Measurements from ENCODE around the gene SERPINE2.

The SERPINE2 gene

DNA sequence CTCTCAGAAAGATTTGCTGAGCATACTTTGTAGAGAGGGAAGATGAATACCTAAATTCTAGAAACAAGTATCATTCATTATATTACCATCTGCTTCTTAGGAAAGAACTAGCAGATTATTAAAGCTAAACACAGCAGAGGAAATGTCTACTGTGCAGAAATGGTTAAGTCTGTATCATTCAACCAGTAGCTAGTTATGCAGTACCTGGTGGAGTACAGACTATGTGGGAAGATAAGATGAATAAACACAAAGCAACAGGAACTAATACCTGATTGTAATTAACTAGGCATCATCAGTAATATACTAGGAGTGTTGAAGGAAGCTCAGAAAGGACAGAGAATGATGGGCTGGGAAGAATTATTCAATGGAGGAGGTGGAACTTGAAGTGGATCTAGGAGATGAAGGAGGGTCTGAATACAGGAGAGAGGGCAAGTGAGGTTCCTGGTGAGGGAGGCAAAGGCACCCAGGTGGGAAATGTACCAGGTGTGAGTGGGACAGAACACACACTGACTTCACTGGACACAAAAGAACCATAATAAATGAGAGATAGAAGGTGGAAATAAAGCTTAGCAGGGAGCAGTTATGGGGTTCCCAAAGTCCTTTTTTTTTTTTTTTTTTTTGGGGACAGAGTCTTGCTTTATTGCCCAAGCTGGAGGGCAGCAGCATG is 103.5 kb downstream of the SERPINE2 start:
- no peak overlapping the region for H3K23ac ChIP-seq (ENCODE audit: low read depth, low read length, poor library complexity)
- H3K27me3 ChIP-seq (ENCODE audit: control insufficient read depth in 3 of 3, insufficient read depth in 3 of 3, low read depth in 1 of 3, low read length in 3 of 3) = no peaks in the 10 kb centered on the region
- no peak overlapping the region for H3K9ac ChIP-seq (ENCODE audit: low read depth, low read length, poor library complexity)
- H2BK5ac ChIP-seq (ENCODE audit: low read length) = no peak overlapping the region
- H3K4me2 ChIP-seq (ENCODE audit: insufficient read depth, low read length, poor library complexity, severe bottlenecking) = no peak overlapping the region
- H2AFZ ChIP-seq (ENCODE audit: low read length) = no peak overlapping the region
- no peak overlapping the region for H2BK120ac ChIP-seq (ENCODE audit: low read depth, low read length)
- peaks cover 0 to 6% of the 10 kb centered on the region in 2 donors for H3K4me1 ChIP-seq (ENCODE audit: control insufficient read depth in 2 of 2, insufficient read depth in 1 of 2, low read depth in 1 of 2, low read length in 2 of 2)
- H3K14ac ChIP-seq (ENCODE audit: low read length) = no peak overlapping the region
- H4K91ac ChIP-seq (ENCODE audit: low read depth, low read length, poor library complexity) = no peak overlapping the region
- H2AK5ac ChIP-seq (ENCODE audit: low read depth, low read length) = no peak overlapping the region
- DNase-seq (ENCODE audit: low spot score) = no peak
- H3K9me3 ChIP-seq (replicated peaks in 1 of 2; ENCODE audit: control insufficient read depth in 2 of 2, insufficient read depth in 1 of 2, low read depth in 1 of 2, low read length in 2 of 2) = no peaks in the 10 kb centered on the region
- no peak overlapping the region for H3K18ac ChIP-seq (ENCODE audit: low read length)
- H3K4me3 ChIP-seq (ENCODE audit: low read length in 2 of 2) = no peak overlapping the region
- H3K79me1 ChIP-seq (ENCODE audit: low read depth, low read length) = peaks cover 2% of the 10 kb centered on the region
- H3K27ac ChIP-seq (replicated peaks; ENCODE audit: low read length) = no peak overlapping the region
- H2BK12ac ChIP-seq (ENCODE audit: low read length) = no peak overlapping the region
- H2BK15ac ChIP-seq (ENCODE audit: low read length) = no peak overlapping the region
- no peak overlapping the region for H3K4ac ChIP-seq (ENCODE audit: low read length)
- H3K36me3 ChIP-seq (replicated peaks in 1 of 2; ENCODE audit: control insufficient read depth in 2 of 2, insufficient read depth in 2 of 2, low read length in 2 of 2) = no peaks in the 10 kb centered on the region
- no peak overlapping the region for H4K8ac ChIP-seq (ENCODE audit: low read depth, low read length)

GRCh38 chr2:223934870-223935269 is 104.2 kb downstream of the SERPINE2 start:
- Histone ChIP-seq H3K4me2 (ENCODE audit: insufficient read depth, low read length, poor library complexity, severe bottlenecking) (no peak overlapping the region), H2AK5ac (ENCODE audit: low read depth, low read length) (no peak overlapping the region), H2AFZ (ENCODE audit: low read length) (no peak overlapping the region), H4K8ac (ENCODE audit: low read depth, low read length) (no peak overlapping the region), H3K4me1 (ENCODE audit: control insufficient read depth in 2 of 2, insufficient read depth in 1 of 2, low read depth in 1 of 2, low read length in 2 of 2) (peaks cover 0 to 6% of the 10 kb centered on the region in 2 donors), H2BK120ac (ENCODE audit: low read depth, low read length) (no peak overlapping the region), H4K91ac (ENCODE audit: low read depth, low read length, poor library complexity) (no peak overlapping the region), H3K14ac (ENCODE audit: low read length) (no peak overlapping the region), H3K9me3 (replicated peaks in 1 of 2; ENCODE audit: control insufficient read depth in 2 of 2, insufficient read depth in 1 of 2, low read depth in 1 of 2, low read length in 2 of 2) (no peaks in the 10 kb centered on the region), H3K4ac (ENCODE audit: low read length) (no peak overlapping the region), H3K4me3 (ENCODE audit: low read length in 2 of 2) (no peak overlapping the region), H3K27me3 (ENCODE audit: control insufficient read depth in 3 of 3, insufficient read depth in 3 of 3, low read depth in 1 of 3, low read length in 3 of 3) (no peaks in the 10 kb centered on the region), H3K9ac (ENCODE audit: low read depth, low read length, poor library complexity) (no peak overlapping the region), H3K27ac (replicated peaks; ENCODE audit: low read length) (no peak overlapping the region), H2BK5ac (ENCODE audit: low read length) (no peak overlapping the region), H2BK15ac (ENCODE audit: low read length) (no peak overlapping the region), H3K18ac (ENCODE audit: low read length) (no peak overlapping the region), H3K23ac (ENCODE audit: low read depth, low read length, poor library complexity) (no peak overlapping the region), H3K79me1 (ENCODE audit: low read depth, low read length) (peaks cover 2% of the 10 kb centered on the region), H3K36me3 (replicated peaks in 1 of 2; ENCODE audit: control insufficient read depth in 2 of 2, insufficient read depth in 2 of 2, low read length in 2 of 2) (no peaks in the 10 kb centered on the region), H2BK12ac (ENCODE audit: low read length) (no peak overlapping the region)
- no peak for DNase-seq (ENCODE audit: low spot score)
- WGBS, 2 donors (ENCODE audit: extremely low coverage in 2 of 2, insufficient read length in 2 of 2, insufficient replicate concordance in 1 of 2) = no CpG with 5 or more reads among the region's 6 CpGs

GRCh38 chr2:223932816-223933800 is 106.0 kb downstream of the SERPINE2 start:
- H3K4me3 ChIP-seq (ENCODE audit: low read length in 2 of 2) = no peak overlapping the region
- no peak overlapping the region for H3K4ac ChIP-seq (ENCODE audit: low read length)
- H3K9ac ChIP-seq (ENCODE audit: low read depth, low read length, poor library complexity) = no peak overlapping the region
- H4K91ac ChIP-seq (ENCODE audit: low read depth, low read length, poor library complexity) = no peak overlapping the region
- H3K23ac ChIP-seq (ENCODE audit: low read depth, low read length, poor library complexity) = no peak overlapping the region
- WGBS, 2 donors (ENCODE audit: extremely low coverage in 2 of 2, insufficient read length in 2 of 2, insufficient replicate concordance in 1 of 2) = no CpG with 5 or more reads among the region's 6 CpGs
- H4K8ac ChIP-seq (ENCODE audit: low read depth, low read length) = no peak overlapping the region
- no peak overlapping the region for H3K18ac ChIP-seq (ENCODE audit: low read length)
- H3K36me3 ChIP-seq (replicated peaks in 1 of 2; ENCODE audit: control insufficient read depth in 2 of 2, insufficient read depth in 2 of 2, low read length in 2 of 2) = peaks cover 0 to 2% of the 10 kb centered on the region in 2 donors
- H3K9me3 ChIP-seq (replicated peaks in 1 of 2; ENCODE audit: control insufficient read depth in 2 of 2, insufficient read depth in 1 of 2, low read depth in 1 of 2, low read length in 2 of 2) = no peaks in the 10 kb centered on the region
- H3K4me1 ChIP-seq (ENCODE audit: control insufficient read depth in 2 of 2, insufficient read depth in 1 of 2, low read depth in 1 of 2, low read length in 2 of 2) = peaks cover 0 to 6% of the 10 kb centered on the region in 2 donors
- no peak overlapping the region for H3K14ac ChIP-seq (ENCODE audit: low read length)
- DNase-seq (ENCODE audit: low spot score) = no peak
- no peak overlapping the region for H2BK12ac ChIP-seq (ENCODE audit: low read length)
- H2BK15ac ChIP-seq (ENCODE audit: low read length) = no peak overlapping the region
- H2AK5ac ChIP-seq (ENCODE audit: low read depth, low read length) = no peak overlapping the region
- no peak overlapping the region for H2BK120ac ChIP-seq (ENCODE audit: low read depth, low read length)
- no peak overlapping the region for H3K27ac ChIP-seq (replicated peaks; ENCODE audit: low read length)
- H3K27me3 ChIP-seq (ENCODE audit: control insufficient read depth in 3 of 3, insufficient read depth in 3 of 3, low read depth in 1 of 3, low read length in 3 of 3) = no peaks in the 10 kb centered on the region
- peaks cover 2% of the 10 kb centered on the region for H3K79me1 ChIP-seq (ENCODE audit: low read depth, low read length)
- H2AFZ ChIP-seq (ENCODE audit: low read length) = no peak overlapping the region
- no peak overlapping the region for H3K4me2 ChIP-seq (ENCODE audit: insufficient read depth, low read length, poor library complexity, severe bottlenecking)
- H2BK5ac ChIP-seq (ENCODE audit: low read length) = no peak overlapping the region
